K562 treated with DMSO at 1 percent for 12 hours (cell line): Measurements from ENCODE around the gene TMEM91. TPM values are rescaled to one million over a fixed set of nuclear protein-coding genes. Genes with fewer than 3 reads are reported as not detected.

Source experiments
- total RNA-seq: library from RNA; unstranded; fragments of 300-600 nt; gene quantifications from 2 replicates; pipeline ENCODE4 v1.2.3, GENCODE V29; 2022; ENCODE audit not compliant: insufficient read depth

TMEM91 gene
- 3.5 and 8.5 TPM in 2 replicates for total RNA-seq

GRCh38 chr19:41376241-41376997, at the start of gene TMEM91:
TSS of gene TMEM91 (plus strand) at chr19:41376533. CDS start at chr19:41378310, 1,777 bp downstream.

GRCh38 chr19:41353466-41354342, 22.6 kb upstream of the TMEM91 start, which contains the start of gene TGFB1:
TSS of gene TGFB1 (minus strand) at chr19:41353922. CDS start at chr19:41353044, 878 bp downstream.

GRCh38 chr19:41363753-41364523, 12.4 kb upstream of the TMEM91 start, which contains the start of gene B9D2:
TSS of gene B9D2 (minus strand) at chr19:41364149. CDS start at chr19:41363519, 630 bp downstream.

GRCh38 chr19:41397086-41398049, 21.0 kb downstream of the TMEM91 start, which contains the start of the genes BCKDHA and EXOSC5:
TSS of gene BCKDHA (plus strand) at chr19:41397818. CDS start at chr19:41397828, 10 bp downstream.
TSS of gene EXOSC5 (minus strand) at chr19:41397359. CDS start at chr19:41397328, 31 bp downstream.

GRCh38 chr19:41426952-41427646, 50.8 kb downstream of the TMEM91 start, which contains the start of gene B3GNT8:
TSS of gene B3GNT8 (minus strand) at chr19:41427374. CDS start at chr19:41426778, 596 bp downstream.

Other genes starting within 250 kb of the TMEM91 start
- gene CYP2S1, start 183.3 kb upstream of the TMEM91 start, total RNA-seq: 0.48 and 4.7 TPM in 2 replicates
- gene AXL, start 157.3 kb upstream of the TMEM91 start, total RNA-seq: 0.36 and 0.54 TPM in 2 replicates
- gene HNRNPUL1, start 112.2 kb upstream of the TMEM91 start, total RNA-seq: 66.0 and 143 TPM in 2 replicates
- gene CCDC97, start 66.4 kb upstream of the TMEM91 start, total RNA-seq: 16.6 and 31.0 TPM in 2 replicates
- 110 and 167 TPM in 2 replicates for gene TGFB1, start 22.6 kb upstream of the TMEM91 start, total RNA-seq
- gene B9D2, start 12.4 kb upstream of the TMEM91 start, total RNA-seq: 6.0 and 11.1 TPM in 2 replicates
- 24.0 and 41.4 TPM in 2 replicates for gene EXOSC5, start 20.8 kb downstream of the TMEM91 start, total RNA-seq
- gene BCKDHA, start 21.3 kb downstream of the TMEM91 start, total RNA-seq: 49.9 and 53.6 TPM in 2 replicates
- gene B3GNT8, start 50.8 kb downstream of the TMEM91 start, total RNA-seq: 7.2 and 7.6 TPM in 2 replicates
- gene DMAC2, start 63.4 kb downstream of the TMEM91 start, total RNA-seq: 56.0 and 67.7 TPM in 2 replicates
- not detected in 2 replicates for gene ERICH4, start 66.6 kb downstream of the TMEM91 start, total RNA-seq
- gene CEACAM21, start 199.6 kb downstream of the TMEM91 start, total RNA-seq: 1.4 and 1.6 TPM in 2 replicates